Adrenal gland (tissue), 12 donors: ENCODE data around the gene GPR146. TPM values are rescaled to one million over a fixed set of nuclear protein-coding genes. Genes with fewer than 3 reads are reported as not detected.

ENCODE experiments used
- DNase-seq, 7 donors: peaks; one replicate each; pipeline ENCODE4 v3.0.0-alpha.2; 2019 to 2020
- H3K27ac ChIP-seq, 5 donors: fragments of 200-600 bp; sonication (generic) in 4 of 5; 1 replicate in 3 of 5; 2 replicates in 2 of 5; pipeline versions ENCODE4 v1.5.1 to v1.8.0; 2016 to 2020; ENCODE audit warnings: mild to moderate bottlenecking in 1 of 5
- H3K27me3 ChIP-seq: fragments of 200-600 bp; 2 replicates; pipeline ENCODE4 v1.8.0; 2021
- H3K36me3 ChIP-seq, 2 donors: fragments of 200-600 bp; replicated peaks in 1 of 2; 1 replicate in 1 of 2; 2 replicates in 1 of 2; pipeline versions ENCODE4 v1.5.1 to v1.8.0; 2018 to 2022
- H3K4me1 ChIP-seq, 2 donors: fragments of 200-600 bp; replicated peaks in 1 of 2; 1 replicate in 1 of 2; 2 replicates in 1 of 2; pipeline versions ENCODE4 v1.5.1 to v1.8.0; 2018 to 2021
- H3K4me3 ChIP-seq, 4 donors: fragments of 200-600 bp; sonication (generic) in 3 of 4; one replicate each; pipeline ENCODE4 v1.5.1; 2016 to 2018
- H3K9me3 ChIP-seq, 3 donors: fragments of 200-600 bp; sonication (generic) in 1 of 3; replicated peaks in 1 of 3; 1 replicate in 2 of 3; 2 replicates in 1 of 3; pipeline versions ENCODE4 v1.5.1 to v1.8.0; 2016 to 2021
- CTCF ChIP-seq, 6 experiments: fragments of 450-650 bp in 4 of 6; fragments of 200-600 bp in 2 of 6; sonication (generic) in 1 of 6; IDR thresholded peaks; 1 replicate in 5 of 6; 2 replicates in 1 of 6; pipeline versions ENCODE4 v1.5.1 to v1.8.0; 2016 to 2021; ENCODE audit warnings: antibody characterized with exemption in 6 of 6, mild to moderate bottlenecking in 2 of 6, moderate library complexity in 1 of 6
- POLR2A ChIP-seq, 2 donors: fragments of 450-650 bp; IDR thresholded peaks; one replicate each; pipeline ENCODE4 v1.6.1; 2017; ENCODE audit warnings: antibody characterized with exemption in 2 of 2, mild to moderate bottlenecking in 2 of 2, moderate library complexity in 1 of 2
- WGBS, 4 donors: extraction: QIAGEN DNeasy Blood & Tissue Kit in 2 of 4; methylation state at CpG; one replicate each; pipeline versions ENCODE4 v1.1.5 to v1.1.7; 2013 to 2017; 5-methylcytosine and 5-hydroxymethylcytosine counted together
- intact Hi-C, 2 donors: fragments of 100-400 bp; cut with DNase I; formaldehyde crosslinking; loops; one replicate each; pipeline versions ENCODE4 v1.14.1 to v1.15.0; 2022 to 2023
- microRNA counts, 2 donors: library from miRNA; unstranded; fragments of <30 nt; microRNA quantifications; one replicate each; lab custom pipeline; 2016
- microRNA-seq, 3 donors: library from miRNA; unstranded; fragments of <30 nt; microRNA quantifications; one replicate each; pipeline ENCODE4, GENCODE V29; 2017 to 2020
- polyA plus RNA-seq, 3 donors: library from polyadenylated mRNA; stranded (reverse); fragments of 200-250 nt in 2 of 3; fragments of 350-450 nt in 1 of 3; fragmentation: Illumina TruSeq in 1 of 3; extraction: RNeasy Lipid Tissue Mini Kit (QIAGEN cat#74804) in 1 of 3; gene quantifications; one replicate each; pipeline ENCODE4 v1.2.3, GENCODE V29; 2013 to 2014
- small RNA-seq, 2 donors: library from RNA; depleted of rRNA; stranded (forward); fragments of <200 nt; gene quantifications; one replicate each; pipeline ENCODE3, GENCODE V24; 2016
- total RNA-seq, 9 donors: library from RNA; depleted of rRNA in 4 of 9; stranded (reverse); fragments of >200 nt in 4 of 9; fragments of 120-200 nt in 1 of 9; fragmentation: NEBNext Ultra II Directional in 1 of 9; extraction: Animal tissue kit (Norgen Biotek cat#: 25700) in 1 of 9; gene quantifications; one replicate each; pipeline versions ENCODE4 v1.1.0 to v1.2.4, GENCODE V29; 2013 to 2023
- donor health status: healthy with polysubstance abuse.
- donor health status: Bipolar disorder and iron deficiency.
- donor health status: DM: yes; HTN: yes; CAD: no.
- donor health status: DM: no; HTN: no; CAD: no.
- donor health status: DM: no; HTN: no; CAD: no.
- donor health status: DM: yes; HTN: yes; CAD: no.

Gene GPR146
- total and polyA plus RNA-seq, 12 donors, result 0.90 to 17.3 (median 8.7) TPM

- H3K36me3 ChIP-seq, result no peaks in the 10 kb centered on the region
- no peak for DNase-seq
- no peak overlapping the region for H3K27ac ChIP-seq
- no peaks in the 10 kb centered on the region for H3K4me1 ChIP-seq
- no peaks in the 10 kb centered on the region for H3K9me3 ChIP-seq
- no peak for TF ChIP-seq CTCF (IDR thresholded peaks at IDR 0.05)
- TF ChIP-seq POLR2A (IDR thresholded peaks at IDR 0.05), result no peak
- 82 to 93% (median 85%) methylated on average over 9 to 20 of the region's 20 CpGs for WGBS, 4 donors
- H3K27me3 ChIP-seq, result no peaks in the 10 kb centered on the region
- intact Hi-C loops, result no loop called here
- H3K4me3 ChIP-seq, result no peak overlapping the region
Observed at GRCh38 chr7:1106793-1107421, 62.6 kb downstream of the GPR146 start.

GRCh38 chr7:1108264-1108920, 64.0 kb downstream of the GPR146 start:
- DNase-seq, result no peak
- Histone ChIP-seq H3K27me3 (no peaks in the 10 kb centered on the region), H3K9me3 (no peaks in the 10 kb centered on the region), H3K4me3 (no peak overlapping the region), H3K4me1 (no peaks in the 10 kb centered on the region), H3K36me3 (no peaks in the 10 kb centered on the region), H3K27ac (no peak overlapping the region)
- intact Hi-C loops, result no loop called here
- 82 to 92% (median 87%) methylated on average over 17 to 30 of the region's 30 CpGs for WGBS, 4 donors
- TF ChIP-seq CTCF (IDR thresholded peaks at IDR 0.05) (no peak), POLR2A (IDR thresholded peaks at IDR 0.05) (no peak)

MicroRNAs encoded within 50 kb of the gene (microRNA counts, 767-probe panel; counts per million panel counts)
- 0 counts per million in 2 donors for microRNA hsa-miR-339-3p (lab: Ali Mortazavi, UCI)
- 0 counts per million in 2 donors for microRNA hsa-miR-339-5p (lab: Ali Mortazavi, UCI)

Small RNA genes lying within 50 kb of the gene (microRNA-seq; reads per million reads assigned to microRNA genes)
- 513 to 829 (median 694) reads per million in 3 donors for gene MIR339

Small RNA genes lying within 50 kb of the gene (small RNA-seq; reads per million reads assigned to genes)
- 5.2 to 6.3 reads per million in 2 donors for gene MIR339

Other genes with a start within 250 kb of the GPR146 start
- 100 to 1,000 TPM in 4 of 9 donors, 10 to 100 TPM in 5; 73.3 to 122 (median 95.6) TPM for gene SUN1, start 212.1 kb upstream of the GPR146 start, total RNA-seq
- gene SUN1, start 212.1 kb upstream of the GPR146 start, polyA plus RNA-seq, result 100 to 1,000 TPM in 2 of 3 donors, 10 to 100 TPM in 1; 28.7 to 114 (median 105) TPM
- gene GET4, start 168.0 kb upstream of the GPR146 start, total RNA-seq, result 100 to 1,000 TPM in 1 of 9 donors, 10 to 100 TPM in 8; 44.7 to 190 (median 67.6) TPM
- gene GET4, start 168.0 kb upstream of the GPR146 start, polyA plus RNA-seq, result 100 to 1,000 TPM in 2 of 3 donors, 10 to 100 TPM in 1; 38.3 to 166 (median 164) TPM
- gene ADAP1, start 89.9 kb upstream of the GPR146 start, total RNA-seq, result 10 to 100 TPM in 5 of 9 donors, 1 to 10 TPM in 4; 2.0 to 60.2 (median 11.5) TPM
- gene ADAP1, start 89.9 kb upstream of the GPR146 start, polyA plus RNA-seq, result 10 to 100 TPM in 1 of 3 donors, 1 to 10 TPM in 1, under 1 TPM in 1; 0.29 to 40.5 (median 7.1) TPM
- 10 to 100 TPM in 8 of 9 donors, 1 to 10 TPM in 1; 9.1 to 32.4 (median 19.2) TPM for gene COX19, start 69.0 kb upstream of the GPR146 start, total RNA-seq
- 10 to 100 TPM; 12.3 to 28.6 (median 14.0) TPM for gene COX19, start 69.0 kb upstream of the GPR146 start, polyA plus RNA-seq
- gene CYP2W1, start 61.4 kb upstream of the GPR146 start, total RNA-seq, result 10 to 100 TPM in 8 of 9 donors, 1 to 10 TPM in 1; 5.4 to 71.0 (median 41.8) TPM
- gene CYP2W1, start 61.4 kb upstream of the GPR146 start, polyA plus RNA-seq, result 10 to 100 TPM in 2 of 3 donors, under 1 TPM in 1; 0.70 to 63.7 (median 41.0) TPM
- gene GPER1, start 43.6 kb downstream of the GPR146 start, total RNA-seq, result 10 to 100 TPM in 6 of 9 donors, 1 to 10 TPM in 3; 3.5 to 44.1 (median 20.4) TPM
- 10 to 100 TPM in 1 of 3 donors, 1 to 10 TPM in 2; 1.9 to 22.4 (median 9.1) TPM for gene GPER1, start 43.6 kb downstream of the GPR146 start, polyA plus RNA-seq
- 10 to 100 TPM; 11.8 to 38.6 (median 19.6) TPM for gene ZFAND2A, start 115.7 kb downstream of the GPR146 start, total RNA-seq
- gene ZFAND2A, start 115.7 kb downstream of the GPR146 start, polyA plus RNA-seq, result 10 to 100 TPM; 43.8 to 54.1 (median 49.2) TPM
- gene UNCX, start 188.3 kb downstream of the GPR146 start, total RNA-seq, result not detected
- not detected for gene UNCX, start 188.3 kb downstream of the GPR146 start, polyA plus RNA-seq